CD4-positive, alpha-beta T cell treated with Interleukin-2 at 100 ng/mL for 4 hours (primary cell): ENCODE data around the gene ANAPC16.
"Not testable (repeated sequence)": the region's sequence is repeated elsewhere in the genome, so short reads cannot be mapped to it uniquely, and the experiment has no call there.

Source experiments
- DNase-seq: peaks from one replicate; pipeline ENCODE4 v3.0.0-alpha.2; 2020; ENCODE audit warnings: low spot score

Gene ANAPC16

GRCh38 chr10:72244573-72245038 is 28.8 kb downstream of the ANAPC16 start:
- no peak for DNase-seq

- DNase-seq: no peak
These were observed 30.2 kb downstream of the ANAPC16 start for GRCh38 chr10:72245949-72246525.

- DNase-seq: peak; percentile 79
These were observed 32.8 kb downstream of the ANAPC16 start for GRCh38 chr10:72248468-72249151.

- DNase-seq: not testable (repeated sequence)
These were observed 33.5 kb downstream of the ANAPC16 start for GRCh38 chr10:72249176-72249862.

- no peak for DNase-seq
These were observed 34.9 kb downstream of the ANAPC16 start for GRCh38 chr10:72250666-72251065.

- DNase-seq: no peak
These were observed 35.8 kb downstream of the ANAPC16 start for GRCh38 chr10:72251635-72252034.

GRCh38 chr10:72252972-72253371 is 37.2 kb downstream of the ANAPC16 start:
- no peak for DNase-seq

GRCh38 chr10:72253578-72253977 is 37.8 kb downstream of the ANAPC16 start:
- DNase-seq: no peak

- DNase-seq: no peak
These were observed 39.2 kb downstream of the ANAPC16 start for GRCh38 chr10:72254813-72255568.

- DNase-seq: no peak
These were observed 40.3 kb downstream of the ANAPC16 start for GRCh38 chr10:72255977-72256729.

GRCh38 chr10:72257051-72257892 is 41.5 kb downstream of the ANAPC16 start:
- DNase-seq: no peak

GRCh38 chr10:72258617-72259016 is 42.8 kb downstream of the ANAPC16 start:
- DNase-seq: no peak

GRCh38 chr10:72259491-72260238 is 43.9 kb downstream of the ANAPC16 start:
- no peak for DNase-seq

GRCh38 chr10:72260239-72260975 is 44.6 kb downstream of the ANAPC16 start:
- peak; percentile 86 for DNase-seq

- DNase-seq: peak; percentile 50
These were observed 45.4 kb downstream of the ANAPC16 start for GRCh38 chr10:72260976-72261783.

- DNase-seq: peak; percentile 47
These were observed 46.1 kb downstream of the ANAPC16 start for GRCh38 chr10:72261784-72262404.

GRCh38 chr10:72263613-72264241 is 47.9 kb downstream of the ANAPC16 start:
- peak; percentile 37 for DNase-seq
